ENCODE results near the gene DIDO1. TPM values are rescaled to one million over a fixed set of nuclear protein-coding genes. Genes with fewer than 3 reads are reported as not detected.
"Not testable (repeated sequence)": the region's sequence is repeated elsewhere in the genome, so short reads cannot be mapped to it uniquely, and the experiment has no call there.

DIDO1 gene
- total RNA-seq, 1 donor from 2014 or later: 38.9 TPM

- intact Hi-C loops (cut with DNase I): no loop called here
- no peak for DNase-seq (ENCODE audit: low spot score)
These were observed 51.4 kb downstream of the DIDO1 start for GRCh38 chr20:62874964-62875344.

GRCh38 chr20:62873681-62874031 is 52.6 kb downstream of the DIDO1 start:
- DNase-seq (ENCODE audit: low spot score): not testable (repeated sequence)
- intact Hi-C loops (cut with DNase I): loop anchor here (1.0 kb wide), 1 partner anchor 136 kb away; no protein-coding TSS in a partner anchor

DNA sequence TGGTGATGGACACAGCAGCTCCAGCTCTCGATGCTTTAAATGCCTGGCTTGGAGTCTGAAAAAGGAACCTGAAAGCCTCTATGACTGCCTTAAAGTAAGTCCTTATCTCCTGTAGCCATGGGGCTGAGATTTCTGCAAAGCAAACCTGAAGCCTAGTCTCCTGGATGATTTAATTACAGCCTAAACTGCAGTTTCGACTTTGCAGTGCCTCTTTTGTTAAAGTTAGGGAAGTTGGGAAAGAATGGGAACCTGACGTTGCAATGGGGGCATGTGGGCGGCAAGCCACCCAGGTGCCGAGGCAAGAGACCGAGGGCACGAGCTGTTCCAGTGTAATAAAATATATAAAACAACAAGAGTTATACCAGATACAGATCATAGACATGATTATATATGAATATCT is 53.0 kb downstream of the DIDO1 start:
- intact Hi-C loops (cut with DNase I): loop anchor here (1.0 kb wide), 1 partner anchor 136 kb away; no protein-coding TSS in a partner anchor
- no peak for DNase-seq (ENCODE audit: low spot score)

DNA sequence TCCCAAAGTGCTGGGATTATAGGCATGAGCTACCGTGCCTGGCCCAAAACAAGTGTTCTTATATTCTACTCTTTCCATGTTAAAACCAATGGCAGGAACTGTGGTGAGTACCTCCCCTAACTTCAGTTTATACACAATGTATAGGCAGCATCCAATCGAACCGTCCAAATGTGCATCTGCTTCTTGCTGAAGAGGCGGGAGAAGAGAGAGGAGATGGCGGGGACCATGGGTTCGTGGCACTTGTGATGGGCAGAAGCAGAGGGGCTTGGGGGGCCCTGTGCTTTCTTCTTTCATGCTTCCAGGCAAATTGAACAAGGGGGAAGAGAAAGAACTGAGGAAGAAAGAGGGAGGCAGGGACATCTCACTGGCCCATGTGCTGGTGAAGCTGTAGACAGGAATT is 53.4 kb downstream of the DIDO1 start:
- no peak for DNase-seq (ENCODE audit: low spot score)
- intact Hi-C loops (cut with DNase I): loop anchor here (1.0 kb wide), 1 partner anchor 136 kb away; no protein-coding TSS in a partner anchor

- intact Hi-C loops (cut with DNase I): no loop called here
- no peak for DNase-seq (ENCODE audit: low spot score)
These were observed 54.0 kb downstream of the DIDO1 start for GRCh38 chr20:62872184-62872847.

DNA sequence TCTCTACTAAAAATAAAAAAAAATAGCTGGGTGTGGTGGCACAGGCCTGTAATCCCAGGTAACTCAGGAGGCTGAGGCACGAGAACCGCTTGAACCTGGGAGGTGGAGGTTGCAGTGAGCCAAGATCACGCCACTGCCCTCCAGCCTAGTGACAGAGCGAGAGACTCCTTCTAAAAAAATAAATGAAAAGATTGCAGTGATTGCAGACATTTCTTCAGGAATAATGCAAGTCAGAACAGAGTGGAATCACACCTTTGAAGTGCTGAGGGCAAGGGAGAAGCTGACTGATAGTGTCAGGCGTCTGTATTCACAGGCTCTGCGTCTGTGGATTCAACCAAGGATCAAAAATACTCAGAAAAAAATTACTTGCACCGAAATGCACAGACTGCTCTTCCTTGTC is 62.1 kb downstream of the DIDO1 start:
- intact Hi-C loops (cut with DNase I): no loop called here
- no peak for DNase-seq (ENCODE audit: low spot score)

GRCh38 chr20:62861726-62862336 is 64.5 kb downstream of the DIDO1 start, which contains the start of gene TCFL5:
Gene TCFL5 (minus strand): TSS chr20:62861822. CDS start chr20:62861670, 152 bp downstream.
- intact Hi-C loops (cut with DNase I): no loop called here
- DNase-seq (ENCODE audit: low spot score): peak; percentile 99

- DNase-seq (ENCODE audit: low spot score): no peak
- intact Hi-C loops (cut with DNase I): no loop called here
These were observed 65.2 kb downstream of the DIDO1 start for GRCh38 chr20:62860924-62861691.

GRCh38 chr20:62860391-62860923 is 65.8 kb downstream of the DIDO1 start:
- intact Hi-C loops (cut with DNase I): no loop called here
- DNase-seq (ENCODE audit: low spot score): no peak

GRCh38 chr20:62859721-62860120 is 66.6 kb downstream of the DIDO1 start:
- intact Hi-C loops (cut with DNase I): no loop called here
- DNase-seq (ENCODE audit: low spot score): no peak

GRCh38 chr20:62858058-62858830 is 68.1 kb downstream of the DIDO1 start:
- no peak for DNase-seq (ENCODE audit: low spot score)
- intact Hi-C loops (cut with DNase I): no loop called here

- intact Hi-C loops (cut with DNase I): no loop called here
- DNase-seq (ENCODE audit: low spot score): no peak
These were observed 69.2 kb downstream of the DIDO1 start for GRCh38 chr20:62856931-62857619.

DNA sequence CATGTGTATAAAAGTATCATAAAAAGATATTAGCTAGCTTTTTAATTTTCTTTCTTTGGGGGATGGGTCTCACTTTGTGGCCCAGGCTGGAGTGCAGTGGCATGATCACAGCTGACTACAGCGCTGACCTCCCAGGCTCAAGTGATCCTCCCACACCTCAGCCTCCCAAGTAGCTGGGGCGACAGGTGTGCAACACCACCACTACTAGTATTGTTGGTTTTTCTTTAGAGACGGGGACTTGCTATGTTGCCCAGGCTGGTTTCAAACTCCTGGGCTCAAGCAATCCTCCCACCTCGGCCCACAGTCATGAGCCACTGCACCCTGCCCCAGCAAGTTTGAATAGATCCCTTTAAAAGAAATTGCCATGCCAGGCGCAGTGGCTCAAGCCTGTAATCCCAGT is 71.2 kb downstream of the DIDO1 start:
- intact Hi-C loops (cut with DNase I): no loop called here
- no peak for DNase-seq (ENCODE audit: low spot score)

GRCh38 chr20:62854121-62854520 is 72.2 kb downstream of the DIDO1 start:
- no peak for DNase-seq (ENCODE audit: low spot score)
- intact Hi-C loops (cut with DNase I): no loop called here

GRCh38 chr20:62853304-62853703 is 73.0 kb downstream of the DIDO1 start:
- DNase-seq (ENCODE audit: low spot score); intact Hi-C loops (cut with DNase I): not testable (repeated sequence)

DNA sequence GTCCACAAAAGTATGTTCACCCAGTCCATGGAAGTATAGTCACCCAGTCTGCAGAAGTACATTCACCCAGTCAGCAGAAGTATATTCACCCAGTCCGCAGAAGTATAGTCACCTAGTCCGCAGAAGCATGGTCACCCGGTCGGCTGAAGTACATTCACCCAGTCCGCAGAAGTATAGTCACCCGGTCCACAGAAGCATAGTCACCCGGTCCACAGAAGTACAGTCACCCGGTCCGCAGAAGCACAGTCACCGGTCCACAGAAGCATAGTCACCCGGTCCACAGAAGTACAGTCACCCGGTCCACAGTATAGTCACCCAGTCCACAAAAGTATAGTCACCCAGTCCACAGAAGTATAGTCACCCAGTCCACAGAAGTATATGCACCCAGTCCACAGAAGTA is 73.5 kb downstream of the DIDO1 start:
- intact Hi-C loops (cut with DNase I): no loop called here
- DNase-seq (ENCODE audit: low spot score): no peak

DNA sequence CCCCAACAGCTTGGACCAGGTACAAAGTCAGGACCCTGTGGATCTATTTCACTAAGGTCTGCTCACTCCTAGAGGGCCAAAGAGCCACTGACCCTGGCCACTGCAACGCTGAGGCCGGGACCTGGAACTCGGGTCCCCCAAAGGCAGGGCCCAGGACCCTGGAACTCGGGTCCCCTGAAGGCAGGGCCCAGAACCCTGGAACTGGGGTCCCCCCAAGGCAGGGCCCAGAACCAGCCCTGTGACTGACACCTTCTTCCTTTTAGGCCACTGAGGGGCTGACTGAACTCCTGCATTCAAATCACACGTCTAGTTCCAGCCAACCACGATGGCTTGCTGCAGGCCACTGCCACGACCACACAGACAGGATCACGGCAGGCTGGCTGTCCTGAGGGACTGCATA is 74.1 kb downstream of the DIDO1 start:
- DNase-seq (ENCODE audit: low spot score): no peak
- intact Hi-C loops (cut with DNase I): no loop called here

DNA sequence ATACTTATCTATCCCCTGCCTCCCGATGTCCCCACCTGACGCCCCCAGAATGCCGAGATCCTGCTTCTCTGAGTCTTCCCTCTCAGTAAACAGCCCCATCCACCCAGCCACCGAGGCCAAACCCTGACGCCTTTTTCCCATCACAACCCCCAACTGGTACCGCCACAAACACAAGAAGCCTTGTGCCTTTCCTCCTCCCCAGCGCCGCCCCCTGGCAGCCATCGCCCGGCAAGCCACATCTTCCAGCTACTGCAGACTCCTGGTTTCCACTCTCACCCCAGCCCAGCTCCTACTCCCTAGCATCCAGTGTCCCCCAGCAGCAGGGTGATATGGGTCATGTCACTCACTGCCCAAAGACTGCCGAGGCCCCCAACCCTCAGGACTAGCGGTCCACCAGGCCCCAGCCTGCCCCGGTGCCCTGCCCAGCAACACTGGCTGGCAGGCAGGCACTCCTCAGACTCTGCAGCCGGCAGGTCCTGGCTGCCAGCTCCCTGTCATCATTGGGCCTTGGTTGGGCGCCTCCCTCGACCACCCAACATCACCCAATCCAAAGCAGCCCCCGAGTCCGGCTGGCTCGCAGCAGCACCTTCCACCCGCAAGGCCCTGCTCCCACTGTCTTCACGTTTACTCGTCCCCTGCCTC is 75.9 kb downstream of the DIDO1 start:
- no peak for DNase-seq (ENCODE audit: low spot score)
- intact Hi-C loops (cut with DNase I): no loop called here

DNA sequence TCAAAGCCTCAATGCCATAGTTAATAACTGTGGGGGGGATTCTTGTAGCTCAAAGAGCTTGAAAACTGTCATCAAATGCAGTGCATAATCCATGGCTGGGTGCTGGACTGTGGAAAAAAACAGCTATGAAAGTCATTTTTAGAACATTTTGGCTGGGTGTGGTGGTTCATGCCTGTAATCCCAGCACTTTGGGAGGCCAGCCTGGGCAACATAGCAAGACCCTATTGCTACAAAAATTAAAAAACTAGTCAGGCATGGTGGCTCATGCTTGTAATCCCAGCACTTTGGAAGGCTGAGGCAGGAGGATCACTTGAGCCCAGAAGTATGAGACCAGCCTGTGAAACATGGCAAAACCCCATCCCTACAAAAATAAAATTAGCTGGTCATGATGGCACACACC is 76.9 kb downstream of the DIDO1 start:
- DNase-seq (ENCODE audit: low spot score): no peak

More for the DNA sequence above, 76.9 kb downstream of the DIDO1 start:
- intact Hi-C loops (cut with DNase I): no loop called here

Data from cardiac septum (tissue), 1 donor.